ENCODE measurements around the gene CAMK2N2.

- TF ChIP-seq CTCF (IDR thresholded peaks at IDR 0.05; ENCODE audit: low read length) (no peak), EZH2 (IDR thresholded peaks at IDR 0.05; ENCODE audit: borderline replicate concordance, low read length) (no peak)
Observed at GRCh38 chr3:184211297-184211696, 50.1 kb downstream of the CAMK2N2 start.

Data from OCI-LY1 (cell line).